HG02885 (cell line): ENCODE measurements around the gene TMEM214.
"Not testable (repeated sequence)": the region's sequence is repeated elsewhere in the genome, so short reads cannot be mapped to it uniquely, and the experiment has no call there.

Experiments
- ATAC-seq: cut with Tn5 transposase; IDR thresholded peaks from one replicate; pipeline ENCODE4 v1.9.1; 2021; ENCODE audit warnings: mild to moderate bottlenecking; ENCODE audit not compliant: unreplicated experiment, poor library complexity

TMEM214 gene

DNA sequence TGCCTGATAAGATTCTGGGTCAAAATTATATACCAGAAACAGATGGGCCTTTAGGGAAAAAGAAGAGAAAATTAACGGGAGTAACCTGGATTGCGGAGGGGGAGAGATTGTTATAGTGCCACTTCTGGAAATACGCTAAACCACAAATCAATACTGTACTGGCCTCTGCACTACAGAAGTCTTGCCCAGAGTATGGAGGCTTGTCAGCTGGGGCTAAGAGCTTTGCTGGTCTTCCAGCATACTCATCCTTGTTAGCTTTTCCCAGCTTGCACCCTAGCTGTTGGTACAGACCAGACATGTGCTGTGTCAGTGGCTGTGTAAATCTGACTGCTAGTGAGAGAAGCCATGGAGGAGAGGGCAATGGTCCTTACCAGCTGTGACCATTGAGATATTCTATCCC lies 27.6 kb downstream of the TMEM214 start:
- ATAC-seq = no peak

DNA sequence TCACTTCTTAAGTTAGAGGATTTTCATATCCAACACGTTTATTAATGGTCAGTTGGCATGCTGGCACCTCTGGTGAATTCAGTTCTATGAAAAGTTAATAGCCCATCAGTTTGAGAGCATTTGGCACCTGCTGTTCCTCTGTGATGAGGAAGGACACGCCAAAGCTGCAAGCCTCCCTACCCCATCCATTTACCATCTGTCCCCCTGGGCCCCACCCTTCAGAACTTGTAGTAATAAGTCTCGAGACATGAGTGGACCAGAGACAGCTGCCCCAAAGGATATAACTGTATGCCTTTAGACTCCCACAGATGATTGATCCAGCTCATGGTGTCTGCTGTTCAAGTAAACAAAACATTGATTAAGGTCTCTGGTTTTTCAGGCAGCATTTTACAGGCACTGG lies 32.4 kb downstream of the TMEM214 start:
- ATAC-seq = no peak

DNA sequence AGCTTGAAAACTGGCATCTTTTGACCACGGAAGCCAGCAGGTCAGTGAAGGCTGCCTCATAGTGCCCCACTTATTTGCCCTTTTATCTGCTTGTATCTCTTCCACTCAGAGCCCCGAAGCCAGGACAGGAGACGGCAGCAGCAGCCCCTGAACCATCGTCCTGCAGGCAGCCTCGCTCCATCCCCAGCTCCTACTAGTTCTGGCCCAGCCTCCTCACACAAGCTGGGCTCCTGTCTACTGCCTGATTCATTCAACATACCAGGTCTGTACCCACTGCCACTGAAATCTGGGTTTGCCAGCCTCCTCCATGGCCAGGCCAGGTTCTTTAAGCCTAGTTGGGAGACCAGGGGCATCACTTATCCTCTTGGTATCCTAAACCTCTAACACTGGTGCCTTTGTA lies 34.6 kb downstream of the TMEM214 start:
- ATAC-seq = no peak

DNA sequence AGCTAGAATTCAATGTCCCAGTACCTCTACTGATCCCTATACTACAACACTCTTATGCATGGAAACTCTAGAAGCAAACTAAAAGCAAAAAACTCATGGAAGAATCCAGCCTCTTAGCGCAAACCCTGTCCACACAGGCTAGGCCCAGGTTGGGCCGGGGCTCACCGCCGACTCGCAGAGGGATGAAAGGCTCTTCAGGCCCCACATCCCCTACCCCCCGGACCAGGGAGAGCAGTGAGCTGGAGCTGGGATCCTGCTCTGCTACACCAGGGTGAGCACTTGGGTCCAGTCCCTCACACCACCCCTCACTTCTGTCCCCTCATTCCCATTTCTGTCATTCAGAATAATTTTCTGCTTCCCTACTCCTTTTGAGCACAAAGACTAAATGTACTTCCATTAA lies 36.7 kb downstream of the TMEM214 start:
- ATAC-seq = no peak

DNA sequence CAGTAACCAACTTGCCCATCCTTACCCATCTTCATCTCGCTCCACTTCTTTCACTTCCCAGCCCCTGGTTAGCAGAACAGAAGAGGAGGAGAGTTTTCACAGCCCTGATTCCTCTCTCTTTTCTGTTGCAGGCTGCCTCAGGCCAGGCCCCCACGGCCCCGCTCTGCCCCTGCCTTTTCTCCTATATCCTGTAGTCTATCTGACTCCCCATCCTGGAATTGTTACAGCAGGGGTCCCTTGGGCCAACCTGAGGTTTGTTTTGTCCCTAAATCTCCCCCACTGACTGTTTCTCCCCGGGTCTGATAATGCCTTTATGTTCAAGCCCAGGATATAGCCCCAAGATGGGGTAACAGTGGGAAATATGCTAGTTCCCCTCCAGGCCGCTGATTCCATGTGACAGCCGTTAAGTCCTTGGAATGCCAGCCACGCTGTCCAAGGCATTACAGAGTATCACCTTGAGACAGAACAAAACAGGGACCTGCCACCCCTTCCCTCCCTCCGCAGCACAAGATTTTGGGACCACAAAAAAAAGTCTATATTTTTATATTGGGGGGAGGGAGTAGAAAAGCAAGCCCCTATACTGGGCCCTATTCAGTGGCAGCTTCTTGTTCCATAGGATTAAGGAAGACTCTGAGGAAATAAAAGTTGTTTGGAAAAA lies 37.3 kb downstream of the TMEM214 start:
- ATAC-seq = no peak

DNA sequence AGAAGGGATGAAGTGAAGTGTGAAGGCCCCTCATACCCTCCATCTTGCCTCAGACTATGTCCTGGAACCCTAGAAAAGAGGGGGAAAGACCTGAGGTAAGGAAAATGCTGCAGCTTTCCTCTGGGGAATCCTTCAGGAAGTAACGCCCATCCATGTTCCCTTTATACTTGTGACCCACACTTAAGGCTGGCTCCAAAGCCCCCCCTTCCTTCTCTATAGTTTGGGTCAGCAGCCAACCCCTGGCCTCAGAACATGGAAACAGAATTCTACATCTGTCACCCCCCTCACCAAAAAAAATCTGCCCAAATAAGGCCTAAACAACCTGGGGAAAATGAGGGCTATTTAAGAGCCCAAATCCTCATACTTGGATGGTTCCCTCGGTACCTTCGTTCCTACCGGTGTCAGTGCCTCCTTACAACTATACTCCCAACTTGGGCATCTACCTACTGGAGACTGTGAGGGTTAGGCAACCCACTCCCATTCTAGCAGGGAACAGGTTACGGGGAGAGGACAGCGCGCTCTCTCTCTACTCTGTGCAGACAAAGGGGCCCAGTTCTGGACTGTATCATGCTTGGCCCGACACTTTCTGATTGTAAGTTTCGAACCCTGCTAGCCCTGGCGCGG lies 38.0 kb downstream of the TMEM214 start:
- peak; percentile 10 for ATAC-seq

DNA sequence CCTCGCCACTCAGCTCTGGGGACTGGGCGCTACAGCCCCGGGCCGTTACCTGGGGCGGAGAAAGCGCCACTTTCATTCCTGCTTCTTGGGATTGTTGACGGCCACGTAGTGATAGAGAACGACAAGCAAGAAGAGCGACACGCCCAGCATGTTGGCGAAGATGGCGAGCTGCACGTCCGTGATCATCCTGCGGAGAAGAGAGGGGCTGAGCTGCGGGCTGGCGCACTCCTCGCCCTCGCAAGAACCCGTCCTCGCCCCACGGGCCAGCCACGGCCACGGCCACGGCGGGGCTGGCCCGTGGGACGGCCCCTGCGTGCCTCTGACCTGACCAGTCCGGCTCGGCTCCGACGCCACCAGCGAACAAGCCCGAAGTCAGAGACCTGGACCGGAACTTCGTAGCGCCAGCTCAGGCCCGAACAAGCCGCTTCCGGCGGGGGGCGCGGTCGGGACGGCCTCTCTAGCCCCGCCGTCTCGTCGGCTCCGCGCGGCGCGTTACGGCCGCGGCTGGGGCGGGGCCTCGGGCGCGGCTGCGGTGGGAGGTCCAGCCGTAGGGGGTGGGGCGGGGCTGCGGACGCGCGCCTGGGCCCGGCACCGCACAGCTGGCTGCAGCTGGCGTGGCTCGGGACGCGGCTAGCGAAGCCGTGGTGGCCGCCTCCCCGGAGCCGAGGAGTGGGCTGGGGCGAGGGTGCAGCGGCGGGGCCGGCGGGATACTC lies 38.7 kb downstream of the TMEM214 start, which contains the start of gene OST4:
Gene OST4, minus strand, starts transcription at position 378 of the 713 bp plus-strand sequence.
- peak; percentile 89 for ATAC-seq

DNA sequence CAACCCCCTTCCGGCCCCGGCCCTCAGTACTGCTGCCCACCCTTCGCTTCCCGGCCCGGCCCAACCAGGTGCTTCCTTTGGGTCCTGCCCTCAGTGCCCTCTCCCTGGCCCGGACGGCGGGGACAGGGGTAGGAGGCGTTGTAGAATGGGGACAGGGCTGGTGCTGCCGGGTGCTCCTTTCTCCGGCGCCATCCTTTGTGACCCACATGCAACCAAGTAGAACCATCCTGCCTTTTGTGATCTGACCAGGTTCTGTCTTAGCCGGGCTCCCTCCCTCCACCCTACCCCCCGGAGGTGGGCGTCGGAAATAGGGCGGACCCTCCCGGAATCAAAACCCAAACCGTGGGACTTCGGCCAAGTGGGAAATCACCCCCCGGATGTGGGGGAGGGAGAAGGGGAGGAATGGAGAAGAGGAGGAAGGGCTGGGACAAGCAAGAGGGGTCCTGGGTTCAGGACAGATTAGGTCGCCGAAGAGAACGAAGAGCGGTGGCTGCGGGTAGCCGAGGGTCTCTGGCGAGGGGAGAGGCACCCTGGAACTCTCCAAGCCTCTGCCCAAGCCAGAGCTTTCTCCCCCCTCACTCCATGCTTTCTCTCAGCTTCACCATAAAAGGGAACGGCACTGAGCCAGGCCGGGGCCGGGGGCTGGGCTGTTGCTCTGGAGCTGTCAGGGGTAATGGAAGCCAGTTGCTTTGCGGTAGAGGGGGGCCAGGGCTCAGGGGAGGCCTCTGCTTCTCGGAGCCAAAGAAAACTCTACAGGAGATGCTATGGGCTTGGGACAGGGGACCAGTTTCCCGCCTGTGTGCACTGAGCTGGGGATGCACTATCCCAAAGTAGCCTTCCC lies 39.4 kb downstream of the TMEM214 start:
- ATAC-seq = peak; percentile 10

DNA sequence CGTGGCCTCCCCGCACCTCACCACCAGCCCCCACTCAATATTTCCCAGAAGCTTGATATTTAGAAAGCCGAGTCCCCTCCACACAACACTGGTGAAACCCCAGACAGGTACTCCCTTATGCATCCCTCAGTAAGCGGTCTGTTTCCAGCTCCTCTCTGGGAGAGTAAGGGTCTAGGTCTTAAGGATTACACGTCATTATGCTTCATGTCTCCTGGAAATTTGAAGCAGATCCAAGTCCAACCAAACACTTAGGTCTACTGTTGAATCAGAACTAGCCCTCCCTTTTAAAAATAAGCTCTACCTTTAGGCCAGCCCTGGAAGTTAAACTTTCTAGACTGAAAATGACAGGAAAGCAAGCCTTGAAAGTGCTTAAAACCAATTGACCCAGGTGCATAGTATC lies 40.2 kb downstream of the TMEM214 start:
- no peak for ATAC-seq

DNA sequence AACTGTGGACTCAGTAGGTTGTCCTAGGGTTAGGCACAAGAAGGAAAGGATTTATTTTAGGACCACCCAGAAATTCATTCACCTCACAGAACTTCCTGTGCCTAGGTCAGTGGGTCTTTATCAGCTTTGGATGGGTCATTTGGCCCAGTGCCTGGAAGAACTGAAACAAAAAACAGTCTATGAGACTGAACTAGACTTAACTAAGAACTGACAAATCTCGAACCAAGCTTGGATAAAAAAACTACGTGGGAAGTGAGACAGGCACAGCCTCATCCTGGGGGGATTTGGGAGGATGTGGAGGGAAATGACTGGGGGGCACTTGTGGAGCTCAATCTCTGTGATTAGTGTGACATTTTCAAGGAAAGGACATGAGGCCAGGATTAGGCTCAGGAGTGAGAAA lies 41.0 kb downstream of the TMEM214 start:
- no peak for ATAC-seq

DNA sequence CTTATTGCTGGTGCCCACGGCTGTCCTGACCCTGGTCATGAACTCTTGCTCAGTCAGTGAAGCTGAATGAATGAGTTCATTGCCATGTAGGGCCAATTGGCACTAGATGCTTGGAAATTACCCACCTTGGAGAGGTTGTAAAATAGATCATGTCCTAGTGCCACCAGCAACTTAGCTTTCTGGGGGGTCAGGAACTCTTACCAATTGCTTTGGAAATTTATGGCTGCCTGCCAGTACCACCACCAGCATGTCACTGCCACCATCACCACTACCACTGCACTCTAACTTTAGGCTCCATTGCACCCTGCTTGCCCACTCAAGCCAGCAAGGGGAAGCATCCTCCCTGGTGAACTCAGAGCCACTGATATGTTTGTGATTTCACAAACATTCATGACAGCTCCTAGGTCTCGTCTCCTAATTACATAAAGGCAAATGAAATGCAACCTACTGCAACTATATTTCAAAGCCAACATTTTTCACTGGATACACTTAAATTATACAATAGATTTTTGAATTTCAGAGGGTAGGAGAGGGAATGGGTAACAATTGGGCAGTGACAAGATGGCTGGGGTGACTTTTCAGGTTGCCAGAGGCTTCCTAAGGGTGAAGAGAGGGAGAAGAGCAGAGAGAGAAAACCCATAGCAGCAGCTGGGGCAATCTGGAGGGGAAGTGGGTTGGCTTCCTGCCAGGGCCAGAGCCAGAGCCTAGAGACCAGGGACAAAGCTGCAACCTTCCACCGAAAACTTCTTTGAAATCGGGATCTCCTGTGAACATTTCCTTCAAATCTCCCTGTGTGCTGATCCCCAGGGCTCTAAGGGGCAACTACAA lies 42.2 kb downstream of the TMEM214 start:
- no peak for ATAC-seq

DNA sequence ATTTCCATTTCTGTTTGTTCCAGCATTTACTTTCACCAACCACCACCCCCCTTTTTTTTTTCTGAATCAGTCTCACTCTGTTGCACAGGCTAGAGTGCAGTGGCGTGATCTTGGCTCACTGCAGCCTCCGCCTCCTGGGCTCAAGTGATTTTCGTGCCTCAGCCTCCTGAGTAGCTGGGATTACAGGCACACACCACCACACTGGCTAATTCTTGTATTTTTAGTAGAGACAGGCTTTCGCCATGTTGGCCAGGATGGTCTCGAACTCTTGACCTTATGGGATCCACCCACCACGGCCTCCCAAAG lies 42.8 kb downstream of the TMEM214 start:
- not testable (repeated sequence) for ATAC-seq

DNA sequence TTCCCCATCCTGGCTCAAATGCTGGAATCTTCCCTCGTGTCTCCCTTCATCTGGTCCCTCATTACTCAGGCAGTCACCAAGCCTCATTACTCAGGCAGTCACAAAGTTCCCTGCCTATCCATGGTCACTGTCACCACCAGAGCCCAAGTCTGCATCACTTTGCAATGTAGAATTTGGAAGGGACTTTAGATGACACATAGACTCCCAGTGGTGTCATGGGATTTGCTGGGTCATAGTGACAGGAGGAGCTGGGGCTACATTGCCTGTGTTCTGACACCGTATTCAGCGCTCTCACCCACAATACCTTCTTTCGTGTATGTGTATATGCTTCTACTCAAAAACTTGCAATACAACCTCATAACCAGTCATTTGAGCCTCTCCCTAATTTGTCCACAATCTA lies 43.6 kb downstream of the TMEM214 start:
- no peak for ATAC-seq

DNA sequence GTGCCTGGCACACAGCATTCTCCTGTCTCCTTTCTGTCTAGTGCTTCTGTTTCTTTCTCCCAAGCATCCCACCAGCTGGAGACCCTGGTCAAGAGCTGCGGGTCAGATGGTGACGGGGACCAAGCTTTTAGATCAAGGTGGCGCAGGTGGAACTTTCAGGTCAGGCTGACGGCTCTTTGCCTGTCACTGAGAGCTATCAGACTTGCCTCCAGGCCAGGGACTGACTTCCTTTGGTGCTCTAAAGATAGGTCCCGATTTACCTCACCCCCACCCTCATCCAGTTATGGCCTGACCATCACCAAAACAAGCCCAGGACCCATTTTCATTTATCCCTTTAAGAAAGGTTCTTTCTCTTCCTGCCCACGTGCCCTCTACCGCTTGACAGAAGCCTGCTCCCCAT lies 44.5 kb downstream of the TMEM214 start:
- no peak for ATAC-seq

DNA sequence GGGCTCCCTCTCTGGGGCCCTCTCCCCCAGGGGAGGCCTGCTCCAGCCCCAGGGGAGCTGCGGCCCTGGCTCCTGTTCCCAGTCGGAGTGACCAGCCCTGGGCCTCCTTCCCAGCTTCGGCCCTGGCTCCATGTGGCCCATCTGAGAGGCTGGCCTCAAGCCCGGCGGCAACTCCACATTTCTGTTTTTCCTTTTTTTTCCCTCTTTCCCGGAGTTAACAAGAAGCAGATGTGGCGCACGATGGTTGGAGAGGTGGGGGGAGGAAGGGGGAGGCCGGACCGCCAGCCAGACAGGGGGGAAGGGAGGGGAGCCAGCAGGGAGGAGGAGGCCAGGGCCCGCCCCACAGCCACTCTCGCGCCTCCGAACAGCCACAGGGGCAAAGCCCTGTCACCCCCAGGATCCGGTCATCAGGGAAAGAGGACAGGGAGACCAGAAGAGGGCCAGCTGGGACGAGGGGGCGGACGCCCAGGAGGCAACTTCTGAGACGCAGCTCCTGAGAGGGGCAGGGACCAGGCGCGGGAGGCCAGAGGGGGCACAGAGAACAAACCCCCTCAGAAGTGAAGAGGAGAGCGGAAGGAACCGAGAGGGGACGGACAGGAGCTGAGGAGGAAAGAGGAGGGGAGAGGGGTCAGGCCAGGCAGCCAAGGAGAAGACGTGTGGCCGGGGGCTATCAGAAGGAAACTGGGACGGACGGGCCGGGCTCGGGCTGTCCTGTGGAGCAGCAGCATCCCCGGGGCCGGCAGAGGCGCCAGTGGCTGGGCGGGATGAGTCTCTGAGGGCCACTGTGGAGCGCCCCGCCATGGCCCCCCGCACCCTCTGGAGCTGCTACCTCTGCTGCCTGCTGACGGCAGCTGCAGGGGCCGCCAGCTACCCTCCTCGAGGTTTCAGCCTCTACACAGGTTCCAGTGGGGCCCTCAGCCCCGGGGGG lies 45.8 kb downstream of the TMEM214 start, which contains the start of gene EMILIN1:
Gene EMILIN1, plus strand, starts transcription at position 349 of the 928 bp plus-strand sequence. Its CDS starts 451 bp downstream, at position 800.
- ATAC-seq = no peak

DNA sequence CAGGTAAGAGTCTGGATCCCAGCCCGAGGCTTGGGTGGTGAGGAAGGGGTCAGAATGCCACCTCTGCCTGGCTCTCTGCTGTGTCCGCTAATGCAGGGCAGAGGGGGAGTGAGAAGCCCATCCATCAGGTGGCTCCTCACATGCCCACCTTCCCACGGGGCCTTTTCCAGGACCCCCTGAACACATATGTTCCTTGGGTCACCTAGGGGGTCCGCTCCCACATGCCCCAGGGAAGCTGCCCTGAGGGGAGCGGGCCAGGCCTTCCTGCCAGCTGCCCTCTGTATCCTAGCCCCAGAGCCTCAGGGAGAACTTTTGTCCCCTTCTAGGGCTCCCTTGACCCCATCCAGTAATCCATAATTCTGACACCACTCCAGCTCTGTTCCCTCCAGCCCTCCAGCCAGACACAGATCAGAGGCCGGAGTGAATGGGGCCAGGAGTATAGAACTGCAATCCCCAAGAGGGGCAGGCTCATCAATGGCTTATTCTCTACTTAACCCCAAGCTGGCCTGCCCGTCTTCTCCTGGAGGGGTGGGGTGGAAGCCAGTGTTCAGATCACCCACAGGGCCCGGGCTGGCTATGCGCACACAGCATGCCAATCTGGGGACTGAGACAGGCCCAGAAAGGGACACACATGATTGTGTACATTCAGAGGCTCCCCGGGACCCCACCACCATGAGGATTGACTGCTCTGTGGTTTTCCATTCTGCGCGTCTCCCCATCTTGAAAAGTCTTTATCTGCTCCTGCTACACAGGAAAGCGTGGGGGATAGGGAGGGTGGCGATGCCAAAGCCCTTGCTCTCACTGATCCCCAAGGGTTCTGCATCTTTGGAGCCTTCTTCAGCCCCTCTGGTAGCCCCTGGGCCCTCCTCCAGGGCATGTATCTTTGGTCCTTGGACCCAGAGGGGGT lies 46.7 kb downstream of the TMEM214 start:
- no peak for ATAC-seq

DNA sequence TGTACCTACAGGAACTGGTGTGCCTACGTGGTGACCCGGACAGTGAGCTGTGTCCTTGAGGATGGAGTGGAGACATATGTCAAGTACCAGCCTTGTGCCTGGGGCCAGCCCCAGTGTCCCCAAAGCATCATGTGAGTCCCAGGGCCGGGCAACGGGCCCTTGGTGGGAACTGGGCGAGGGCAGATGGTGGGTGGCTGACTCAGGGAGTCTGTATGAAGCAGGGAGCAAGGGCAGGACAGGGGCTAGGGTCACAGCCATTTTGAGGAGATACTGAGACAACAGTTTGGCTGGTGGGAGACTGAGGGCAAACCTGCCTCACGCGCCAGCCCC lies 47.3 kb downstream of the TMEM214 start:
- ATAC-seq = no peak

DNA sequence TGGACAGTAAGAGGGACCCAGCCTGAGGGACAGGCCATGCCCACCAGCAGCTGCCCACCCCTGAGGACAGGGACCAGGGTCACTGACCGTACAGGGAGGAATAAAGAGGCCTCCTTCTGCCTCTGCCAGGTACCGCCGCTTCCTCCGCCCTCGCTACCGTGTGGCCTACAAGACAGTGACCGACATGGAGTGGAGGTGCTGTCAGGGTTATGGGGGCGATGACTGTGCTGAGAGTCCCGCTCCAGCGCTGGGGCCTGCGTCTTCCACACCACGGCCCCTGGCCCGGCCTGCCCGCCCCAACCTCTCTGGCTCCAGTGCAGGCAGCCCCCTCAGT lies 47.8 kb downstream of the TMEM214 start:
- no peak for ATAC-seq
